ENCODE data around the gene MAGI1. TPM values are rescaled to one million over a fixed set of nuclear protein-coding genes. Genes with fewer than 3 reads are reported as not detected.
"Not testable (repeated sequence)": the region's sequence is repeated elsewhere in the genome, so short reads cannot be mapped to it uniquely, and the experiment has no call there.

The MAGI1 gene
- total RNA-seq, 1 donor from 2014 or later, result 39.1 TPM

GRCh38 chr3:65886391-65886790, 152.3 kb downstream of the MAGI1 start:
- FAIRE-seq (no peak), DNase-seq (ENCODE audit: low spot score in 2 of 2) (no peak)

- DNase-seq (ENCODE audit: low spot score in 2 of 2) (no peak), FAIRE-seq (no peak)
These were observed 154.6 kb downstream of the MAGI1 start for GRCh38 chr3:65884071-65884470.

GRCh38 chr3:65883613-65884012, 155.1 kb downstream of the MAGI1 start:
- no peak for FAIRE-seq
- DNase-seq (ENCODE audit: low spot score in 2 of 2), result no peak

GRCh38 chr3:65880350-65880749, 158.4 kb downstream of the MAGI1 start:
- FAIRE-seq, result no peak

DNA sequence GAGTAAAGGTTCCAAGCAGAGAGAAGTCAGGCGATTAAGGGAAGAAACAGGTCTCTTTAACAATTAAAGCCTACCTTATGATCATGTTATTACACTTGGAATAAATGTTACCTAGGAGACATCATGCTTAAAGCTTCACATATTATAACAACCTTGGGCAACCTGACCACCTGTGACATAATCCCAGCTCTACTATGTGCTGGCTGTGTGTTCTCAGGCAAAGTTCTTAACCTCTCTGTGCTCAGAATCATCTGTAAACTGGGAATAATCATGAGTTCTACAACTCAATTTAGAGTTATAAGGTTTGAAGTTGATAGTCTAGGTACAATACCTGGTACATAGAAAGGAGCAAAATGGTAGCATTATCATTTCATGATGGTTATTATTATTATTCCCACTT, 159.3 kb downstream of the MAGI1 start:
- FAIRE-seq, result no peak
- no peak for DNase-seq (ENCODE audit: low spot score in 2 of 2)

More at GRCh38 chr3:65880350-65880749, 158.4 kb downstream of the MAGI1 start:
- DNase-seq (ENCODE audit: low spot score in 2 of 2), result no peak

- no peak for DNase-seq (ENCODE audit: low spot score in 2 of 2)
These were observed 159.9 kb downstream of the MAGI1 start for GRCh38 chr3:65878831-65879230.

GRCh38 chr3:65877160-65877559, 161.6 kb downstream of the MAGI1 start:
- FAIRE-seq (no peak), DNase-seq (ENCODE audit: low spot score in 2 of 2) (no peak)

More at GRCh38 chr3:65878831-65879230, 159.9 kb downstream of the MAGI1 start:
- no peak for FAIRE-seq

- FAIRE-seq (no peak), DNase-seq (ENCODE audit: low spot score in 2 of 2) (no peak)
These were observed 162.7 kb downstream of the MAGI1 start for GRCh38 chr3:65876028-65876420.

DNA sequence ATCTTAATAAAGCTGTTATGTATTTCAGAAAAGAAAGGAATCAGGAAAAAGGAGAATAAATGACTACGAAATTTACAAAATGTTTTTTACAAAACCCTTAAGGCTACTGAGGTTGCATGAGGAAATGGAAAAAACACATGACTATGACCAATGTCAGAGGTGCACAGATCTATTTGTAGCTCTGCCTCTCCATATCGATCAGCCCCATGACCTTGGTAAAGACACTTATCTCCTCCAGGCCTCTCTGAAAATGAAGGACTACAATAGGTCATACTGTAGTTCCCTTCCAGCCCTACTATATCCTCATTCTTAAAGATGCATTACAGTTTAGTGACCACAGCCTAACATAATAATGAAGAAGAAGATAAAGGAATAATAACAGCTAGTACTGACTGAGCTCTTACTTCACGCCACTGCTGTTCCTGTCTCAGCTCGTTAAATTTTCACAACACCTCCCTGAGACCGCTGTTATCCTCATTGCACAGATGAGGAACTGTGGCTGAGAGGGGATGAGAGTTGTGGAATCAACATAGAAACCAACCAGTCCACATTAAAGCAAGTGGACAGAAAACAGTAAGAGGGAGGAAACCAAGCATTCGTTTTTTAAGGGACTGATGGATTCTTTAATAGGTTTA, 163.2 kb downstream of the MAGI1 start:
- FAIRE-seq, result no peak
- no peak for DNase-seq (ENCODE audit: low spot score in 2 of 2)

GRCh38 chr3:65873869-65874268, 164.8 kb downstream of the MAGI1 start:
- FAIRE-seq (no peak), DNase-seq (ENCODE audit: low spot score in 2 of 2) (no peak)

GRCh38 chr3:65873028-65873427, 165.7 kb downstream of the MAGI1 start:
- DNase-seq (ENCODE audit: low spot score in 2 of 2), result no peak
- FAIRE-seq, result no peak

DNA sequence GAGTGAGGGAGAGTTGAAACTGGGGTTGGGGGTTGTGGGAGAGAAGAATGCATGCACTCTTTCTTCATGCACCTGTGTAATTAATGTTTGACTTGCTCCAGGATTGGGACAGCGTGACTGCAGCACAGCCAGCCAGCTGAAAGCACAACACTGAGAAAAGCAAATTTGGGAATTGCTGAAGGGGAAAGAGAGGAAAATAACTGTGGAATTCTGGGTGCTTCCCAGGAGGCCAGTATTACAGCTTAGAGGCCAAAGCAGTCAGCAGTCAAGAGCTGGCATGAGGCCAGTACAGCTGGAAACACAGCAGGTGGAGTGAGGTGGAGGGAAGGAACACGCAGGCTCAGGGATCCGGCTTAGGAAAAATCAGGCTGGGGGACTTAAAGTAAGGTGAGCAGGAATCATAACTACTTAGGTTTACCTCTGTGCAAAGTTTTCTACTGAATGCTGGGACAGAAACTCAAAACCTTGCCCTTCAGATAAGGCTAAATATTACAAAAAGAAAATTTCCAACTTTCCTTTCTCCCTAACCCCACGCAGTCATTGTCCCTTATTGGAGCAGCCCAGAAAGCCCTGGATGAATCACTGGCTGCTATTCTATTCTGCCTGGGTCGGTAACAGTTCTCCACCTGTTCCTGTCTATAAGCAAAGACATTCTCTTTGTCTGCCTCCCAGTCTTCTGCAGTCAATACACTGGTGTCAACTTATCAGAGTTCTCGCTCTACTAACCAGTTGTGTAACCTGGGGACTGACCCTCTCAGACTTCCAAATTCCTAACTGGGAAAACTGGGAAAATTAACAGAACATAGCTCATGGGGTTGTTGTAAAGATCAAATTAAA, 167.2 kb downstream of the MAGI1 start:
- no peak for FAIRE-seq

DNA sequence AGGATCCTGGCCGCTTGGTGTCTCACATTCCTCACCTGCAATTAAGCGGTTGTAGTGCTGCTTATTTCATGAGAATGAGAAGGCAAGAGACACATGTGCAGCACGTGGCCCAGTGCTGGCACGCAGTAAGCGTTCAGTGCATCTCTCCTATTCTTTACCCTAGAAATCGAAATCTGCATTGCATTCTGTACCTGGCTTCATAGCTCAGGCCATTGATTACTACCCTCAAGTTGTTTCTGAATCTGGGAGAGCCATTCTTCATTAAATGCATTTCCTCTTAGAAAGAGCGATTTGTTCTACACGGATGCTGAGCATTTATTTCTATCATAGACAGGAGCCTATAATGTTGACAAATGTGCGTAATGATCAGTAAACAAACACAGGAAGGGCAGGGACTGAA, 168.9 kb downstream of the MAGI1 start:
- no peak for DNase-seq (ENCODE audit: low spot score in 2 of 2)
- no peak for FAIRE-seq

More for the DNA sequence above, 167.2 kb downstream of the MAGI1 start:
- DNase-seq (ENCODE audit: low spot score in 2 of 2), result no peak

- no peak for DNase-seq (ENCODE audit: low spot score in 2 of 2)
- no peak for FAIRE-seq
These were observed 171.1 kb downstream of the MAGI1 start for GRCh38 chr3:65867463-65868210.

- DNase-seq (ENCODE audit: low spot score in 2 of 2) (no peak), FAIRE-seq (no peak)
These were observed 174.3 kb downstream of the MAGI1 start for GRCh38 chr3:65864357-65864904.

DNA sequence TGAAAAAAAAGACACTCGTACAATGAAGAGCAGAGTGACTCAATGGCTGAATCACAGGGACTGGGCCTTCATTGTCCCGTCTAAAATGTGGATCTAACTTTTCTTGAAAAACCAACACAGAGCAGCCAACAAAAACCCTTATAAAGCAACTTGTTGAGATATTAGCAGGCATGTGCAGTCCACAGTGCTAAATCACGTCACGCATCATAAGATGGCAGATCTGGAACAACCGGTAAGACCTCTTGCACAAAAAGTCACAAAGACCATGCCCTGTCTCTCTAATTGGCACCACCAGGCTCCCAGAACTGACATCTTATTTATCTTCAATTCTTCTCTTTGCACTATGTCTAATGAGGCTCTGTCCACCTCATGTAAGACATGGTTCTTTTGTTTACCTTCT, 177.0 kb downstream of the MAGI1 start:
- FAIRE-seq (no peak), DNase-seq (ENCODE audit: low spot score in 2 of 2) (no peak)

DNA sequence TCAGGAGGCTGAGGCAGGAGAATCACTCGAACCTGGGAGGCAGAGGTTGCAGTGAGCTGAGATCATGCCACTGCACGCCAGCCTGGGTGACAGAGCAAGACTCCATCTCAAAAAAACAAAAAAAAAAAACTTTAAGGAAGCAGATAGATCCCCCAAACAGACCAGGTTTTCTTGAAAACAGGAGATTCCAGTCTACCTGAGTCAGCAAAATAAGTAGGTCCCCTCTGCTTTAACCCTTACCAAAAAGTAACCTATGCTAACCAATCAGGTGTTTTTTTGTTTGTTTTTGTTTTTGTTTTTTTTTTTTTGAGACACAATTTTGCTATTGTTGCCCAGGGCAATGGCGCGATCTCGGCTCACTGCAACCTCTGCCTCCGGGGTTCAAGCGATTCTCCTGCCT, 179.1 kb downstream of the MAGI1 start:
- FAIRE-seq; DNase-seq (ENCODE audit: low spot score in 2 of 2): not testable (repeated sequence)

GRCh38 chr3:65858749-65859148, 180.0 kb downstream of the MAGI1 start:
- FAIRE-seq (no peak), DNase-seq (ENCODE audit: low spot score in 2 of 2) (no peak)

DNA sequence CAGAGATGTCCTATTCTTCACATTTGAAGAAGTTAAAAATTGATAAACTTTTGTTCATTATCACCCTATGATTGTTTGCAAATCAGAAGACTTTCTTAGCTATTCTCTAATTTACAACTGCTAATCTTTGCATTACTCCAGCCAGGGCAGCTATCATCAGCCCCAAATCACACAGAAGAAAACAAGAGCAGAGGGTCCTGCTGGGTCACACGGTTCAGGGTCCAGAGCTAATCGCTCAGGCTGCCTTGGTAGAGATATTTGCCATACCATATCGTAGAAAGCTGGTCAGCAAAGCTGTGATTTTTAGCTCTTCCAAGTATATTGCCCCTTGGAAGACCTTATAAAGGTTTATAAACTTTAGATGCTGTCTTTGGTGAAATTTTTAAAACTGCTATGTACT, 181.4 kb downstream of the MAGI1 start:
- DNase-seq (ENCODE audit: low spot score in 2 of 2) (no peak), FAIRE-seq (no peak)

DNA sequence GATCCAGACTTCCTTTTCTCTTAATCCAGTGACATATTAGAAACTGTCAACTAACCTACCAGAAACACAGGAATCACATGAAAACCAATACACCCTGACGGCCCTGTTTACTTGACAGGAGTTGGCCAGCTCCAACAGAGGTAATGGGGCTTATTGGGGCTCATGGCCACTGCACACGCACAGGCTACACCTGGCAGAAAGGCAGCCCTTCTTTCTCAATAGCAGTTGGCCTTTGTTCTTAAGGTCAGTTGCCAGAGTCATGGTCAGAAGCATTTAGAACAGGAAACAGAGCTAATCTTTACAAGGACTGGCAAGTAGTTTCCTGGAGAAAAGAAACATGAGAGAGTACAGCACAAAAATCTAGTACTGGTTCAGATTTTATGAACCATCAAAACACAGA, 181.8 kb downstream of the MAGI1 start:
- DNase-seq (ENCODE audit: low spot score in 2 of 2), result no peak

More for the DNA sequence above, 181.8 kb downstream of the MAGI1 start:
- FAIRE-seq, result no peak
